ENCODE data around the gene TNS1.
"Not testable (repeated sequence)": the region's sequence is repeated elsewhere in the genome, so short reads cannot be mapped to it uniquely, and the experiment has no call there.

TNS1 gene

DNA sequence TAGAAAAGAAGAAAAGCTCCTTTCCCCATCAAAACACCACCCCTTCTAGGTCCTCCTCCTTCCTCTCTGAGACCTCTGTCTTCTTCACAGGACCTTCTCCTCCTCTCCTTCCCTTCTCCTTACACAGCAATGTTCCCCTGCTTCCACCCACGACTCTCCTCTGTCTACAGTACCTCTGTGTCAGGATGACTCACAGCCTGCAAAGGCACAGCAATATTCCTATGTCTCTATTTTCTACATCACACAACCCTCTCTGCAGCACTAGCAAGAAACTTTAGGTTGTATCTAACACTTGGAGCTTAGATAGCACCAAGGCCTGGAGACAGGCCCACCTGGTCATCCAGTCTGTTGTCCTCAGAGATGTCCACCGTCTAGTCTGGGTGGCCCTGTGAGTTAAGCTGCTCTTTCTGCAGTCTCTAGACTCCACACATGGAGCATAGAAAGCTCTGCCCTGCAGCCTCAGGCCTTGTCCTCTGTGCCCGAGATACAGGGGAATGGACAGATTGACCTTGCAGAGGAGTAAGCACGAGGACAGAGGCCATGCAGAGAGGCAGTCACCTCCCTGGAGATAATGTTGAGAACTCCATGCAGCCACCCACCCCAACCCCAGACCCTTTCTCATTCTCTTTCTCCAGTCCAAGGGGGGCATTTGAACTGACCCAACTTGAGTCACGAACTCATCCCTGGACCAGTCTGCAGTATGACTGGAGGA is 212.0 kb downstream of the TNS1 start:
- no peak for DNase-seq

GRCh38 chr2:217790195-217790594 is 212.6 kb downstream of the TNS1 start:
- DNase-seq, result peak; percentile 16 to 25

DNA sequence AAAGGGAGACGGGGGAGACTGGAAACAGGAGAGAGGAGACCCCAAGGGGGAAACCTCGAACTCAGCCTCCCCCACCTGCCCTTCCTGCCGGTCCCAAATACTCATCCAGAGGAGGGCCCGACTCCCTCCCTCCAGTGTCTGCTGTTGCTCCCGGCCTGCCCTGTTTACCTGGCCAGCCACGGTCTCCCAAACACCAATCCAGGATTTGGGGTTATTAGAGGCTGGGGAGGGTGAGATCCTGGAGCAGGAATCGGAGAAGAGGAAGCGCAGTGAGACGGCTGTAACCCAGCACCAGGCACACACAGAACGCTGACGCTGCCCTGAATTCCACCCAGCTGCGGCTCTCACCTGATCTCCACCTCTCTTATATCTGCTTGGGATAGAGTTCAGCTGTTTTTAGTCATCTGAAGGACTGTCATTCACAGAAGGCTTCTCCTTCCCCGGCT is 213.0 kb downstream of the TNS1 start:
- DNase-seq, result peak; percentile 21 to 27

DNA sequence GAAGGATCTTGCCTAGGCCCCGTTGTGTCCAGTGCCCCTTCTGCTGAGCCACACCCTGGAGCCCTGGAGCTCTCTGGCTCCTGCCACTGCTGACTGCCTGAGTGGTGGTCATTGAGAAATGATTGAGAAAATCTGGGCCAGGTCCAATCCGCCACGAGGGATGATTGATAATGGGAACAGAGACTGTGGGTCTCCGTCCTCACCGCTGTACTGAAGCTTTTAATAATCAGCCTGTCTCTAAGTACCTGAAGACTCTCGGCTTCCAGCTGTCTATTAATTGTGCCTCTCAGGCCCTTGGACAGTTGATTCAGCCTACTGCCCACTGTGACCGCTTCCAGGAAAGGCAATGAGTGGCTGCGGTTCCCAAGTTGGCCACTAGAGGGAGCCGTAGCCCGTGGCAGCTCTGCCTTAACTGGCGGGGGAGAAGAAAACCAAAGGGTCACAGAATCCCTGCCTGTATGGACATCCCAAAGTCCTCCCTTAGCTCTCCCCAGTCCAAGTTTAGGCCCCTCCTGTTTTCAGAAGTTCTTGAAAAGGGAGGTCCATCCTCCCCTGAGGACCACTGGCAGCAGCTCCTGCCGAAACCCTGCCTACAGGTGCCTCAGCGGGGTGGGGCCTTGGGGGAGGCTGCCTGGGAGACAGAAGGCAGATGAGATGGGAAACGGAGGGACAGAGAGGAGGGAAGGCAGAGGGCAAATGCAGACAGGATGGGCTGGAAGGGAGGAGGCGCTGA is 213.6 kb downstream of the TNS1 start:
- peak; percentile 28 to 33 for DNase-seq

- no peak for DNase-seq
Measured at GRCh38 chr2:217788669-217789002, 214.2 kb downstream of the TNS1 start.

DNA sequence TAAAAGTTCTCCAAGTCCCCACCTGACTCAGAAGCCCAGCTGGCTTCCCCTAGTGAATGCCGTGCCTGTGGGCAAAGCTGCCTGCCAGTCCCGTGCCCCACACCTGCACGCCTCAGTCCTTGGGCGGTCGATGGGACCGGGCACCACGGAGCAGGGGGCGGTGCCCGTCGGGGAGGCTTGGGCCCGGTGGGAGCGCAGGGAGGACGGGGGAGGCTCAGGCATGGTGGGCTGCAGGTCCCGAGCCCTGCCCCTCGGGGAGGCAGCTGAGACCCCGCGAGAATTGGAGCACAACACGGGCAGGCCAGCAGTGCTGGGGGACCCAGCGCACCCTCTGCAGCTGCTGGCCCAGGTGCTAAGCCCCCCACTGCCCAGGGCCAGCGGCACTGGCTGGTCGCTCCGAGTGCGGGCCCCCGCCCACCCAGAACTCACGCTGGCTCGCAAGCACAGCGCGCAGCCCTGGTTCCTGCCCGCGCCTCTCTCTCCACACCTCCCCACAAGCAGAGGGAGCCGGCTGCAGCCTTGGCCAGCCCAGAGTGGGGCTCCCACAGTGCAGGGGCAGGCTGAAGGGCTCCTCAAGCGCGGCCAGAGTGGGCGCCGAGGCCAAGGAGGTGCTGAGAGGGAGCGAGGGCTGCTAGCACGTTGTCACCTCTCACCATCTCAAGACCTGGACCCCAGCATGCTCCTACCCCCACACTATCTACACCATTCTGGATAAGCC is 215.5 kb downstream of the TNS1 start:
- DNase-seq, result no peak

GRCh38 chr2:217786560-217786959 is 216.2 kb downstream of the TNS1 start:
- not testable (repeated sequence) for DNase-seq

DNA sequence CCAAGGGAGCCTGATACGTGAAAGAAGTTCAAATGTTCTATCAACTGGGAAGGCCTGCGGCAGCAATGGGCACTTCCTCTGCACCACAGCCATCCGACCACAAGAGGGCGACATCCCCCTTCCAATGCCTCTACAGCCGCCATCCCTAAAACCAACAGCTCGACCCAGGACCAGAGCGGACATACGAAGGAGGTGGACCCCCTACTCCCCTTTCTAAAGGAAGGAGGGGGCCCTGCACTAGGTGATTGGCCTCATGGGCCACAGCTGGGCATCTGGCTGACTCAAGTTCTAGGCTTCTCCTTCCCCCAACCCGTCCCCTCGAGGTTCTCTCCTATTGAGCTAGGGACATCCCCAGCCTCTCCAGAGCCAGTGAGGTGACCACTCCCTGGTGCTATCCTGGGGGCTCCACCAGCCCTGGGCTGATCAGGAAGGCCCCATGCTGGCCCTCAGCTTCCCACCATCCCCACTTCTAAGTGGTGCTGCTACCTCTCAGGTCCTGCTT is 217.2 kb downstream of the TNS1 start:
- peak; percentile 40 to 51 for DNase-seq

DNA sequence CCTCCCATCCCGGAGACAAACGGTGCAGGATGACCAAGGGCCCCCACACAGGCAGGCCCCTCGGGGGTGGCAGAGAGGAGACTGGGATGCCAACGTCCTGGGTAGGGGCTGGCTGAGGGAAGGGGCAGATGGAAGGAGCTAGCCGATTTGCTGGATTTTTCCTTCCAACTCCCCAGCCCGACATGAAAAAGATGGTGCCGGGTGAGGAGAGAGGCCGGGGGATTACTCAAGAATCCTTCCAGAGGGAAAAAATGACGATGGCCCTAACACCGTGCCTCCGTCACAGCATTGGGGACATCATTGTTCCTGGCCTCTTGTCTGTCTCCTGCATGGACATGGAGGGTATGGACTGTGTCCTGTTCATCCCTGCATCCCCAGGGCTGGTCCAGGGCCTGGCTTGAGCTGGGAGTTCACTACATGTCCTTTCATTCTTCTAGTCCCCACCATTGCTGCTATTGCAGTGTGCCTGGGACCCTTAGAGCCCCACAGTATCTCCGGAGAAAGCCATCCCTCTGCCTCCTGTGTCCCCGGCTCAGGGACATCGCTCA is 217.7 kb downstream of the TNS1 start:
- DNase-seq, result no peak

DNA sequence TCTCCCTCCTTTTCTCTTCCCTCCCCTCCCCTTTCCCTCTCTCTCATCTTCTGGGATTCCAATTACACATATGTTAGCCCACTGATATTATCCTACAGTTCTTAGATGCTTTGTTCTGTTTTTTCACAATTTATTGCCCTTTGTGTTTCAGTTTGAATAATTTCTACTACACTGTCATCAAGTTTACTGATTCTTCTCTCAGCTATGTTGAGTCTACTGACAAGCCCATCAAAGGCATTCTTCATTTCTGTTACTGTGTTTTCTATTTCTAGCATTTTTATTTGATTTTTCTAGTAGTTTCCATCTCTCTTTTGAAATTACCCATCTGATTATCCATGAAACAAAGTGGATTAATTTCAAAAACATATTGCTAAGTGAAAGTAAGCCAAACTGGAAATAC is 219.6 kb downstream of the TNS1 start:
- no peak for DNase-seq

GRCh38 chr2:217777906-217778305 is 224.9 kb downstream of the TNS1 start:
- no peak for DNase-seq

DNA sequence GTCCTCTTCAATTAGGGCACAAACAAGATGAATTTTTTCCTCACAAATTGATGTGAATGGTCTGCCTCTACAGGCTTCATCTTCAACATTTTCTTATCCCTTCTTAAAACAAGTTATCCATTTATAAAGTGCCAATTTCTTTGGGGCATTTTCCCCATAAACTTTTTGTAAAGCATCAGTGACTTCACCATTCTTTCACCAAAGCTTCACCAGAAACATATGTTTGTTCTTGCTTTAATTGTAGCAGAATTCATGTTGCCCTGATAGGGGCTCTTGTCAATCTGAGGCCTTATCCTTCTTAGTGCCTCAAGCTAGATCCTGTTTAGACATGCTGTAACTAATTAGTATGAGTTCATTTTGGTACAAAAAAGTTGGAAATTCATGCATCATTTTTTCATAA is 226.2 kb downstream of the TNS1 start:
- no peak for DNase-seq

DNA sequence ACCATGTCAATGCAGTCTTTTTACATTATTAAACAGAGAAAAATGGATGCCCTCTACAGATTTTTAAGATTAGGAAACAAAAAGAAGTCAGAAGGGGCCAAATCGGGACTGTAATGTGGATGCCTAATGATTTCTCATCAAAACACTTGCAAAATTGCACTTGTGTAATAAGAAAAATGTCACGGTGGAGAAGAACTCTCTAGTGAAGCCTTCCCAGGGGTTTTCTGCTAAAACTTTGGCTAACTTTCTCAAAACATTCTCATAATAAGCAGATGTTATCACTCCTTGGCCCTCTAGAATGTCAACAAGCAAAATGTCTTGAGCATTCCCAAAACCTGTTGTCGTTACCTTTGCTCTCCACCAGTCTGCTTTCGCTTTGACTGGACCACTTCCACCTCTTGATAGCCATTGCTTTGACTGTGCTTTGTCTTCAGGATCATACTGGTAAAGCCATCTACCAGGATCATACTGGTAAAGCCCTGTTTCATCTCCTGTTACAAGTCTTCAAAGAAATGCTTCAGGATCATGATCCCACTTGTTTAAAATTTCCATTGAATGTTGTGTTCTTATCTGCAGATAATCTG is 226.8 kb downstream of the TNS1 start:
- no peak for DNase-seq

DNA sequence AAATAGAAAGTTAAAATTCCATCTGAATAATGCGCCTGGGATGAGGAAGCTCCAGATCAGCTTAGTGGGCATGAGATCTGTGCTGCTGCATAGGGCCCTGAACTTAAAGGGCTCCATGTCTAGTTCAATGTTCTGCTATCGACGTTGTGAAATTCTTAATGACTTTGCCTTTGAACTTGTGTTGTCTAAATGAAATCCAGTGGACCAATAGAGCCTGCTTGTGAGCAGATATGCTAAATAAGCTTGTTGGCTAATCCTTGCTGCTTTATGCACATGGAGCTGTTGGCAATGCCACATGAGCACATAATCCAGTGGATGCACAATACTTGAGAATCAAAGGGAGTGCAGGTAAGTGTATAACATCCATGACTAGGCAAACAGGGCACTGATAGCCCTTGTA is 228.6 kb downstream of the TNS1 start:
- no peak for DNase-seq

DNA sequence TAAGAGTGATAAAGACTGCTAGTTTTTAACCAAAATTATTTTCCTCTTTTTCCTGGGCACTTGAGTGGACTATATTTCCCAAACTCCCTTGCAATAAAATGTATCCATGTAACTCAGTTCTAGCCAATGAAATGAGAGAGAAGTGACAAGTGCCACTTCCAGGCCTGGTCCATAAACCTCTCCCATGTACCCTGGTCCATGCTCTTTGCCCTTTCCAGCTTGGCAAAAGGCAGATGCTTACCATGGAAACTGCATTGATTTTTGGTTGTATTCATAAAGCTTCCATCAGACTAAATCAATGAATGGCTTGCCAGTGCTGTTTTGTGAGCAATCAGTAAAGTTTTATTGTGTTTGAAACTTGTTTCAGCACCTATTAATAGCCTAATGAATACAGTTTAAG is 229.3 kb downstream of the TNS1 start:
- DNase-seq, result no peak

DNA sequence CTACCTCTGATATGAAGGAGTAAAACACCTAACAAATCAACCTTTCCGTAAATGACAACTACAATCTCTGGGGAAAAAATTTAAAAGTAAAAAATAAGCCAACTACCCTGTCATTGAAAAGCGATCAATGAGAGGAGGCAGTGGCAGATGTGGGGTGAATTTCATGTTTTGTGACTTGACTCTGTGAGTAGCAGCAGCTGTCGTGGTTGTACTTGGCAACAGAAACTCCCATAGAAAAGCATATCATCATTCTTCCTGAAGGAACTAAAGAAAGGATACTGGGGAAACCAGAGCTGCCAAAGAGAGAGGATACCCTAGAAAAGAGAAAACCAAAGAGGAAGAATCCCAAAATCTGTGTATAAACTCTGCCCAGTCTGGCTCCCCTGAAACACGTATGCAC is 236.4 kb downstream of the TNS1 start:
- DNase-seq, result no peak

DNA sequence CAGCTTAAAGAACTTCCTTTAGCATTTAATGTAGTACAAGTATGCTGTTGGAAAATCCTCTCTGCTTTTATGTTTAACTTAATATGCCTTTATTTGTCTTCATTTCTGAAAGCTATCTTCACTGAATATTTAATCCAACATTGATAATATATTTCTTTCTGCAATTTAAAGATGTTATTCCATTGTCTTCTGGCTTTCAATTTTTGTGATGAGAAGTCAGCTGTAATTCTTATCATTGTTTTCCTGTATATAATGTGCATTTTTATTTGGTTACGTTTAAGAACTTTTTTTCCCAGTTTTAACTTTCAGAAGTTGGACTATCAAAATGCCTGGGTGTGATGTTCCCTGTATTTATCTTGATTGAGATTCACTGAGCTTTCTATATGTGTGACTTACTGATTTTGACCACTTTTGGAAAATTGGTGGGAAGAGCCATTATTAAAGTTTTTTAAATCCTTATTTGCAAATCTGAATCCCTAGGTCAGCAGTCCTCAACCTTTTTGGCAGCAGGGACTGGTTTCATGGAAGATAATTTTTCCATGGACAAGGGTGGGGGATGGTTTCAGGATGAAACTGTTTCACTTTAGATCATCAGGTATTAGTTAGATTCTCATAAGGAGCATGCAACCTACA is 241.0 kb downstream of the TNS1 start:
- DNase-seq, result no peak

GRCh38 chr2:217759991-217760390 is 242.8 kb downstream of the TNS1 start:
- no peak for DNase-seq

GRCh38 chr2:217757108-217757463 is 245.7 kb downstream of the TNS1 start:
- DNase-seq, result no peak

GRCh38 chr2:217756375-217757107 is 246.3 kb downstream of the TNS1 start:
- DNase-seq, result peak in 1 of 2 experiments; percentile 0

GRCh38 chr2:217755027-217755745 is 247.6 kb downstream of the TNS1 start:
- DNase-seq, result no peak

All from Kasumi-1 (cell line).